Measurements from ENCODE around the gene GIMAP8. TPM values are rescaled to one million over a fixed set of nuclear protein-coding genes. Genes with fewer than 3 reads are reported as not detected.
"Not testable (repeated sequence)": the region's sequence is repeated elsewhere in the genome, so short reads cannot be mapped to it uniquely, and the experiment has no call there.

The GIMAP8 gene
- total RNA-seq, 1 donor from 2014 or later, result not detected

DNA sequence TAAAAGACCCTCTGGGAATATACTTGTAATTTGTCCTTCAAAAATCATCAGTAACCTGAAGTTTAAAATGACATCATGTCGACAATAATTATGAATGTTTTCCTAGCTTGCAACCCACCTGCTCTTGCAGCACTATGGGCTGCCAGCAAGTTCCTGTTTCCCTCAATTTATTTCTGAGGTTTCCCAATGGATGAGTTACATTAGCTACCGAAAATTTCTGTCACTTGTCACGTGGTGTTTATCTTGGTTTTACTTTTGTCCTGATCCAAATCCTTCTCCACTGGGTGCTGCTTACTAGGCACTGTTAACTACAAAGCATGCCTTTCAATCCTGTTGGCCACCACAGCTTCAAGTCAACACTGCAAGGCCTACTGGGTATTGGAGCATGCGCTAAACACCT is 31.5 kb downstream of the GIMAP8 start:
- H3K27ac Mint-ChIP-seq, result no peak overlapping the region
- H3K9ac ChIP-seq, result no peak overlapping the region
- no peak for TF ChIP-seq EZH2 (IDR thresholded peaks at IDR 0.05)
- TF ChIP-seq, protein P1, sequence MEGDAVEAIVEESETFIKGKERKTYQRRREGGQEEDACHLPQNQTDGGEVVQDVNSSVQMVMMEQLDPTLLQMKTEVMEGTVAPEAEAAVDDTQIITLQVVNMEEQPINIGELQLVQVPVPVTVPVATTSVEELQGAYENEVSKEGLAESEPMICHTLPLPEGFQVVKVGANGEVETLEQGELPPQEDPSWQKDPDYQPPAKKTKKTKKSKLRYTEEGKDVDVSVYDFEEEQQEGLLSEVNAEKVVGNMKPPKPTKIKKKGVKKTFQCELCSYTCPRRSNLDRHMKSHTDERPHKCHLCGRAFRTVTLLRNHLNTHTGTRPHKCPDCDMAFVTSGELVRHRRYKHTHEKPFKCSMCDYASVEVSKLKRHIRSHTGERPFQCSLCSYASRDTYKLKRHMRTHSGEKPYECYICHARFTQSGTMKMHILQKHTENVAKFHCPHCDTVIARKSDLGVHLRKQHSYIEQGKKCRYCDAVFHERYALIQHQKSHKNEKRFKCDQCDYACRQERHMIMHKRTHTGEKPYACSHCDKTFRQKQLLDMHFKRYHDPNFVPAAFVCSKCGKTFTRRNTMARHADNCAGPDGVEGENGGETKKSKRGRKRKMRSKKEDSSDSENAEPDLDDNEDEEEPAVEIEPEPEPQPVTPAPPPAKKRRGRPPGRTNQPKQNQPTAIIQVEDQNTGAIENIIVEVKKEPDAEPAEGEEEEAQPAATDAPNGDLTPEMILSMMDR (IDR thresholded peaks at IDR 0.05), result no peak
- TF ChIP-seq EZH2phosphoT487 (IDR thresholded peaks at IDR 0.05), result no peak
- H3K36me3 ChIP-seq, result no peaks in the 10 kb centered on the region
- no peaks in the 10 kb centered on the region for H3K4me1 Mint-ChIP-seq
- H3F3A ChIP-seq (ENCODE audit: low read depth), result no peaks in the 10 kb centered on the region
- no peaks in the 10 kb centered on the region for H4K20me1 ChIP-seq (ENCODE audit: low read depth)
- no peaks in the 10 kb centered on the region for H3K79me2 ChIP-seq (ENCODE audit: low read depth)
- H3K36me3 Mint-ChIP-seq, result no peaks in the 10 kb centered on the region
- no peaks in the 10 kb centered on the region for H3K9me3 ChIP-seq (ENCODE audit: low read depth)
- H3K4me2 ChIP-seq, result no peak overlapping the region
- H3K9me3 Mint-ChIP-seq, result no peaks in the 10 kb centered on the region
- peaks cover 14% of the 10 kb centered on the region for H3K27me3 ChIP-seq
- H3K4me3 Mint-ChIP-seq, result no peak overlapping the region
- H3K27ac ChIP-seq, result no peak overlapping the region
- H3K27me3 Mint-ChIP-seq (ENCODE audit: insufficient read depth, low read depth), result peaks cover 6% of the 10 kb centered on the region
- no peak overlapping the region for H3K4me3 ChIP-seq
- no peak for DNase-seq (ENCODE audit: low spot score)
- H2AFZ ChIP-seq (replicated peaks), result no peak overlapping the region
- no peaks in the 10 kb centered on the region for H3K4me1 ChIP-seq

DNA sequence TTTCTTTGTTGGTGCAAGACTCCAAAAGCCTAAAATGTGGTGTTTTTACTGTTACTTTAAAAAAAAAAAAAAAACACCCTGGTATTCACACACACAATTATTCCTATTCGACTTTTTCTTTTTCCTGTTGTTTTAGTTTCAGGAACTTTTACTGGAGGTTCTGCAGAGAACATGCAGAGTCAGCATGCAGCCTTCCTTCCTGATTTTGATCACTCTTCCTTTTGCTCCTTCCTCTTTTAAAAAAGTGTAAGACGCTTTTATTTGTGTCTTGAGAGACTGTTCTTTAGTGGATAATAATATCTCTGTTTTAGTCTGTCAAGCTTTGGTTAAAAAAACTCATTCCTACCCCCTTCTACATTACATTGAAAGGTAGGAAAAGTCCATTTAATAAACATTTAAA is 33.1 kb downstream of the GIMAP8 start:
- not testable (repeated sequence) for H3K27ac Mint-ChIP-seq; H3K9me3 ChIP-seq (ENCODE audit: low read depth); H3K27me3 Mint-ChIP-seq (ENCODE audit: insufficient read depth, low read depth); H4K20me1 ChIP-seq (ENCODE audit: low read depth); H3K36me3 Mint-ChIP-seq; H3K4me3 Mint-ChIP-seq; DNase-seq (ENCODE audit: low spot score); H2AFZ ChIP-seq (replicated peaks); H3K4me1 ChIP-seq; H3K9me3 Mint-ChIP-seq; H3F3A ChIP-seq (ENCODE audit: low read depth); H3K4me1 Mint-ChIP-seq; H3K79me2 ChIP-seq (ENCODE audit: low read depth); H3K27ac ChIP-seq; H3K4me2 ChIP-seq; H3K36me3 ChIP-seq; H3K9ac ChIP-seq; H3K4me3 ChIP-seq
- H3K27me3 ChIP-seq, result peaks cover 20% of the 10 kb centered on the region

DNA sequence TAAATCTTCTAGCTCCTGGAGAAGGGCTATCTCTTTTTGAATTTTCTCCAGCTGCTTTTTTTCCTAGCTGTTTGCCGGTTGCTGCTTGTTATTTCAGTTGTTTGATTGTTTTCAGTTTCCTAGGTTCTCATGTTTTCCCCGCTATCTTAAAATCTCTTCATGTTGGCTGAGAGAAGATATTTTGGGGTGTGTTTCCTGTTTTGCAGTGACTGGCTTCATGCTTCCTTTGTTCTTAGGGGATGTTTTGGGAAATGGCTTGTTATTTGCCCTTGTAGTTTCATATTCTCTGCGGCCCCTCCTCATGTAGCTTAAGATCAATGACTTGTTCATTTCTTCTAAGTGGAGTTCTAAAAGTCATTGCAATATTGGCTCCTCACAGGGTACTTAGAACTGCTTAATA is 33.6 kb downstream of the GIMAP8 start:
- H3K27ac ChIP-seq; H3K27ac Mint-ChIP-seq; H3K9me3 Mint-ChIP-seq; H3K4me3 ChIP-seq; H3K4me2 ChIP-seq; DNase-seq (ENCODE audit: low spot score); H3K36me3 Mint-ChIP-seq; H2AFZ ChIP-seq (replicated peaks); H3K27me3 Mint-ChIP-seq (ENCODE audit: insufficient read depth, low read depth); H3K9me3 ChIP-seq (ENCODE audit: low read depth); H3K9ac ChIP-seq; H3K4me1 Mint-ChIP-seq; H3K36me3 ChIP-seq; H3K4me3 Mint-ChIP-seq; H3K4me1 ChIP-seq; H3K79me2 ChIP-seq (ENCODE audit: low read depth); H4K20me1 ChIP-seq (ENCODE audit: low read depth); H3F3A ChIP-seq (ENCODE audit: low read depth): not testable (repeated sequence)
- H3K27me3 ChIP-seq, result peaks cover 20% of the 10 kb centered on the region

DNA sequence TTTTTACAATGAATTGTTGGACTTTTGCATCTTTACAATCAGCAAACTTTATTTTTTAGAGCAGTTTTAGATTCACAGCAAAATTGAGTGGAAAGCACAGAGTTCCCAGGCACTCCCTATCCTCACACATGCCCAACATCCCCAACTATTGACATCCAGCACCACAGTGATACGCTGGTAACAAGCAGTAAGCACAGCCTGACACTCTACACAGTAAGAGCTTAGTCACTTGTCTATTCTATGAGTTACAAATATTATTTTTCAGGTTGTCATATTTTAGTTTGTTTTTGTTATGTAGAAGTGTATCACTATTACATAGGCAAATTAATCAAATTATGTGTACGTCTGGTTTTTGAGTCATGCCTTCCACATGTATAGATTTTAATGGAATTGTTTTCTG is 37.2 kb downstream of the GIMAP8 start:
- Histone ChIP-seq H2AFZ (replicated peaks) (no peak overlapping the region), H3K27me3 (peaks cover 20% of the 10 kb centered on the region), H3K9me3 (ENCODE audit: low read depth) (no peaks in the 10 kb centered on the region), H3K4me1 (no peaks in the 10 kb centered on the region), H3F3A (ENCODE audit: low read depth) (no peaks in the 10 kb centered on the region), H3K27ac (no peak overlapping the region), H3K4me3 (no peak overlapping the region), H3K79me2 (ENCODE audit: low read depth) (no peaks in the 10 kb centered on the region), H3K9ac (no peak overlapping the region), H3K36me3 (no peaks in the 10 kb centered on the region), H4K20me1 (ENCODE audit: low read depth) (no peaks in the 10 kb centered on the region), H3K4me2 (no peak overlapping the region)
- no peak for TF ChIP-seq EZH2phosphoT487 (IDR thresholded peaks at IDR 0.05)
- TF ChIP-seq, protein P1 (IDR thresholded peaks at IDR 0.05), result no peak
- TF ChIP-seq EZH2 (IDR thresholded peaks at IDR 0.05), result no peak
- H3K36me3 Mint-ChIP-seq, result no peaks in the 10 kb centered on the region
- peaks cover 2% of the 10 kb centered on the region for H3K27me3 Mint-ChIP-seq (ENCODE audit: insufficient read depth, low read depth)
- peaks cover 5% of the 10 kb centered on the region for H3K9me3 Mint-ChIP-seq
- H3K4me3 Mint-ChIP-seq, result no peak overlapping the region
- H3K4me1 Mint-ChIP-seq, result no peaks in the 10 kb centered on the region
- no peak overlapping the region for H3K27ac Mint-ChIP-seq
- DNase-seq (ENCODE audit: low spot score), result no peak
